ENCODE data around the gene CAMTA1.

The CAMTA1 gene

DNA sequence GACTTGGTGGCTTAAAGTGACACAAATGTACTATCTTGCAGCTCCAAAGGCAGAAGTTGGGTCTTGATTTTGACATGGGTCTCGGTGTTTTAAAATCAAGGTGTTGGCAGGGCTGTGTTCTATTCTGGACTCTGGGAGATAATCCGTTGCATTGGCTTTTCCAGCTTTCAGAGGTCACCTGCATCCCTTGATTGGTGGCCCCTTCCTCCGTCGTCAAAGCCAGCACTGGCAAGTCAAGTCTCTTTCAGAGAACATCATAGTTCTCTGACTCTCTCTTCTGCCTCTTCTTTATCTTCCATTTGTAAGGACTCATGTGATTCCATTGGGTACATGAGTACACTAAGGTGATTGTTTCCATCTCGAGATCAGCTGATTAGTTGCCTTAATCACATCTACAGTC is 172.1 kb downstream of the CAMTA1 start:
- Histone ChIP-seq H3K4me3 (ENCODE audit: low read length) (no peak overlapping the region), H3K9ac (ENCODE audit: low read depth, low read length) (no peak overlapping the region), H3K27ac (ENCODE audit: low read length) (no peak overlapping the region), H3K36me3 (ENCODE audit: insufficient read depth, low read depth, low read length) (no peaks in the 10 kb centered on the region), H3K4me1 (ENCODE audit: insufficient read depth, low read length) (peaks cover 14% of the 10 kb centered on the region; the same call in 1 of the 2 replicates), H3K27me3 (ENCODE audit: insufficient read depth, low read length) (no peaks in the 10 kb centered on the region), H3K9me3 (ENCODE audit: insufficient read depth, low read depth, low read length) (no peaks in the 10 kb centered on the region)

DNA sequence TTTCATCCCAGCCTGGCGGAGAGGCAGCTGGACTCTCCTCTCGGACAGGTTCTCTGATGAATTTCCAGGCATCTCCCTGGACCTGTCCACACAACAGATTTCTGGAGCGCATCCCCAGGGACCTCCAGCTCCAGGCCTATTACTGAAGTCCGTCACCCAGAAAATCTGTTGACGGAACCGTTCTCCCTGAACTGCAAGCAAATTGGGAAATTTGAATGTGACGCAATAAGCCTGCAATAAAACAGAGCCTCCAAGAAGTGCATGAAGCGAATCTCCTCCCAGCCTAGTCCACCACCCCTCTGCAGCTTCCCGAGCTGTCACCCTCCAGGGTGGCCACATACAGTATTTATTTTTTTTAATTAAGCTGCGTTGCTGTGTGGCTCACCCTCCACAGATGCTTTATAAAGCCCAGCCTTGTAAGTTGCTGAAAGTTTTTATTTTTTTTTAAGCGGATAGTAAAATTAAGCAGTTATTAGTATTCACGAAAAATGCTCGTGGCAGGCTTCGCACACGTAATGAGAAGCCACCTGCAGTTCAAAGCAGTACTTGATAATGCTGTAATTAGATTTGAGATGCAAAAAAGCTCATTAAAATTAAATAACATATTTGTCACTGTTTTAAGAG is 173.3 kb downstream of the CAMTA1 start:
- no peak overlapping the region for H3K9ac ChIP-seq (ENCODE audit: low read depth, low read length)
- H3K27ac ChIP-seq (ENCODE audit: low read length) = no peak overlapping the region
- no peaks in the 10 kb centered on the region for H3K27me3 ChIP-seq (ENCODE audit: insufficient read depth, low read length)
- H3K36me3 ChIP-seq (ENCODE audit: insufficient read depth, low read depth, low read length) = no peaks in the 10 kb centered on the region
- no peak overlapping the region for H3K4me3 ChIP-seq (ENCODE audit: low read length)
- no peaks in the 10 kb centered on the region for H3K9me3 ChIP-seq (ENCODE audit: insufficient read depth, low read depth, low read length)
- peaks cover 14% of the 10 kb centered on the region; the same call in 1 of the 2 replicates for H3K4me1 ChIP-seq (ENCODE audit: insufficient read depth, low read length)

DNA sequence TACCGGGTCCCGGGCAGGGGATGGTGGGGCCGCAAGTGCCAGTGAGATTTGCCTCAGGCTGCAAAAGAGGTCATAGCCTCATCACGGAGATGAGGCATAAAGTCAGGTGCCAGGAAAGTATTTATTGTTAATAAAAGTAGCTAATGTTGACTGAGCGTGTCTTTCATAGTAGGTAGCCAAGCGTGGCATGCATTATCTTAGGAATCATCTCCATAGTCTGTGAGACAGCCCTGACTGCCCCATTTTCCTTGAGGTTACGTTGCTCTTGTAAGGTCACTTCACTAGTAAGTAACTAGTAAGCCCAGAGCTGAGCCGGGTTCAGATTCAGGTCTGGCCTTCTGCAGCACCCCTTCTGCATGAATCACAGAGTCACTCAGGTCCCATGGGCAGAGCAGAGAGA is 174.2 kb downstream of the CAMTA1 start:
- no peaks in the 10 kb centered on the region for H3K27me3 ChIP-seq (ENCODE audit: insufficient read depth, low read length)
- H3K4me1 ChIP-seq (ENCODE audit: insufficient read depth, low read length) = peaks cover 14% of the 10 kb centered on the region; the same call in 1 of the 2 replicates
- H3K4me3 ChIP-seq (ENCODE audit: low read length) = no peak overlapping the region
- no peak overlapping the region for H3K27ac ChIP-seq (ENCODE audit: low read length)
- no peaks in the 10 kb centered on the region for H3K9me3 ChIP-seq (ENCODE audit: insufficient read depth, low read depth, low read length)
- no peaks in the 10 kb centered on the region for H3K36me3 ChIP-seq (ENCODE audit: insufficient read depth, low read depth, low read length)
- no peak overlapping the region for H3K9ac ChIP-seq (ENCODE audit: low read depth, low read length)

DNA sequence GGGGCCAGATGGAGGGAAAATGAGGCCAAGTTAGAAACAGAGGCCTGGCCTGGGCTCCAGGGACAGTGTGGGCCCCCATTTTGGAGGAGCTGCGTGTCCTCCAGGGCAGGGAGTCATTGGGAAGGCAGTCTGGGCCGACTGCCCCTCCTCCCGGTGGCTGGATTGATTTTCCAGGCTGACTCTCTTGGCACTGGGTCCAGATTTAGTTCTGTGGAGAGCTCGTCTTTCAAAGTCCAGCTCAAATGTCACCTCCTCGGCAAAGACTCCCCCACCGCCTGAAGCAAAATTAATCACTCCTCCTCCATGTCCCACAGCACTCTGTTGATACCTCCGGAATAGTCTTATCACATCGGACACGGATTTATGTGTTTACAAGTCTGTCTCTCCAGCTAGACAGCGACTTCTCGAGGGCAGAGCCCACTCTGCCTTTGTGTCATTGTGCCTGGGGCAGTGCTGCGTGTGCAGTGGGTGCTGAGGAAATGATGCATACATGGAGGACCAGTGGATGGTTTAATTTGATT is 175.1 kb downstream of the CAMTA1 start:
- no peaks in the 10 kb centered on the region for H3K27me3 ChIP-seq (ENCODE audit: insufficient read depth, low read length)
- H3K4me3 ChIP-seq (ENCODE audit: low read length) = no peak overlapping the region
- no peak overlapping the region for H3K27ac ChIP-seq (ENCODE audit: low read length)
- no peak overlapping the region for H3K9ac ChIP-seq (ENCODE audit: low read depth, low read length)
- H3K36me3 ChIP-seq (ENCODE audit: insufficient read depth, low read depth, low read length) = no peaks in the 10 kb centered on the region
- no peaks in the 10 kb centered on the region for H3K9me3 ChIP-seq (ENCODE audit: insufficient read depth, low read depth, low read length)
- peaks cover 14% of the 10 kb centered on the region; the same call in 1 of the 2 replicates for H3K4me1 ChIP-seq (ENCODE audit: insufficient read depth, low read length)

DNA sequence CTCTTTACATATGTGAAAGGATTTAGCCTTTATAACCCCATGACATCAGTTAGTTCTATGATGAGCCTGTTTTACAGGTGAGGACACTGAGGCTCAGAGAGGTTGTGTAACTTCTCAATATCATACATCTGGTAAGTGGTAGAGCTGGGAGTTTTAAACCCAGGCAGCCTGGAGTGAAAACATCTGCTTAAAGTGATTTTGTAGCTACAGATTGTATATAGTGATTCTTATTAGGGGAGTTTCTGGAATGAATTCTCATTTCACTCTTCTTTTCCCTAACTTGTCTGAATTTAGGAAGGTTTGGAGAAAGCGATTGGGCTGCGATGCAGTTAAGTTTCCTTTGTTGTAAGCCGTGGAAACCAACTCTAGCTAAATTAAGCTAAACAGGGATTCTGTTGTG is 175.6 kb downstream of the CAMTA1 start:
- H3K36me3 ChIP-seq (ENCODE audit: insufficient read depth, low read depth, low read length) = no peaks in the 10 kb centered on the region
- no peaks in the 10 kb centered on the region for H3K27me3 ChIP-seq (ENCODE audit: insufficient read depth, low read length)
- H3K9ac ChIP-seq (ENCODE audit: low read depth, low read length) = no peak overlapping the region
- H3K9me3 ChIP-seq (ENCODE audit: insufficient read depth, low read depth, low read length) = no peaks in the 10 kb centered on the region
- H3K4me1 ChIP-seq (ENCODE audit: insufficient read depth, low read length) = peaks cover 11% of the 10 kb centered on the region; the same call in 1 of the 2 replicates
- no peak overlapping the region for H3K4me3 ChIP-seq (ENCODE audit: low read length)
- no peak overlapping the region for H3K27ac ChIP-seq (ENCODE audit: low read length)

DNA sequence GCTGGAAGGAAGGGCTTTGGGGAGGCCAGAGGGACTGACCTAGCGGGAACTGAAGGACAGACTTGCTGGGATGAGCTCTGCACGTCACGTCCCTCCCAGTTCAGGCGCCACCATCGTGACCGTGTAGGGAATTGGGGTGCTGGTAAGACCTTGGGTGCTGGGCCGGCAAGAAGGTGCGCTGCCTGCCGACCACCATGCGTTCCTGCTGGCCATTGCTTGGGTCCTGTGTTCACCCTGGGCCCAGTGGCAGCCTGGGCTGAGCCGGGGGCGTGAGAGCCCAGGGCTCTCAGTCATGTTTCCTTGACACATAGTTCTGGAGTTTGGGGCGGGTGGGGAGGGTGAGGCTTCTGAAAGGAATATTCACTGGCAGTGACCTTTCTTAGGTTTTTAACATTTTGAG is 176.0 kb downstream of the CAMTA1 start:
- H3K36me3 ChIP-seq (ENCODE audit: insufficient read depth, low read depth, low read length) = no peaks in the 10 kb centered on the region
- no peak overlapping the region for H3K27ac ChIP-seq (ENCODE audit: low read length)
- no peaks in the 10 kb centered on the region for H3K27me3 ChIP-seq (ENCODE audit: insufficient read depth, low read length)
- H3K4me3 ChIP-seq (ENCODE audit: low read length) = peak overlapping the region; percentile 87
- no peaks in the 10 kb centered on the region for H3K9me3 ChIP-seq (ENCODE audit: insufficient read depth, low read depth, low read length)
- no peak overlapping the region; the same call in 1 of the 2 replicates for H3K9ac ChIP-seq (ENCODE audit: low read depth, low read length)
- H3K4me1 ChIP-seq (ENCODE audit: insufficient read depth, low read length) = peaks cover 6% of the 10 kb centered on the region; the same call in 1 of the 2 replicates

DNA sequence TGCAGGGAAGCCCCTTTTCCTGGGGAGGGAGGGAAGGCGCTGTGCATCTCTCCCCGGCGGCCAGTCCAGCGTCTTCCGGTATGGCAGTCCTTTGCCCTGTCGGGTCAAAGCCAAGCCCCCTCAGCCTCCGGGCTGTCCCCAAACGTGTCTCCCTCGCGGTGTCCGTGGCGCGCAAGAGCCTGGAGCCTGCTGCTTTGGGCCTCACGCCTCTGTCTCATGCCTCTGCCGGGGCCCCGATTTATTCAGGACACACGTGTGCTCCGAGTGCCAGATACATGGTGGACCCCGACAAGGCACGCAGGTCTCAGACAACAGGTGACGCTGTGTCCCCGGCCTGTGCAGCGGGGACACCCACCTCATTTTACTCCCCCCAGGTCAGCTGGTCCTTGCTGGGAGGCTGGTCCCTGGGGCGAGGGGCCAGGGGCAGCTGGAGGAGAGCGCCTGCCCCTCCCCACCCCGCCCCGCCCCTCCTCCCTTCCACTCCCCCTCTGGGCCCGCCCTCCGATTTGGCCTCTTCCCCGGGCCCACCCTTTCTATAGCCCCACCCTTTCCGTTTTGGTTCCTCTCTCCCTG is 176.7 kb downstream of the CAMTA1 start:
- H3K36me3 ChIP-seq (ENCODE audit: insufficient read depth, low read depth, low read length) = no peaks in the 10 kb centered on the region
- peaks cover 2% of the 10 kb centered on the region; the same call in 1 of the 2 replicates for H3K4me1 ChIP-seq (ENCODE audit: insufficient read depth, low read length)
- H3K4me3 ChIP-seq (ENCODE audit: low read length) = peak overlapping the region; percentile 87
- no peaks in the 10 kb centered on the region for H3K9me3 ChIP-seq (ENCODE audit: insufficient read depth, low read depth, low read length)
- H3K27ac ChIP-seq (ENCODE audit: low read length) = peak overlapping the region; percentile 13
- H3K9ac ChIP-seq (ENCODE audit: low read depth, low read length) = peak overlapping the region; percentile 61; the same call in 1 of the 2 replicates
- no peaks in the 10 kb centered on the region for H3K27me3 ChIP-seq (ENCODE audit: insufficient read depth, low read length)

DNA sequence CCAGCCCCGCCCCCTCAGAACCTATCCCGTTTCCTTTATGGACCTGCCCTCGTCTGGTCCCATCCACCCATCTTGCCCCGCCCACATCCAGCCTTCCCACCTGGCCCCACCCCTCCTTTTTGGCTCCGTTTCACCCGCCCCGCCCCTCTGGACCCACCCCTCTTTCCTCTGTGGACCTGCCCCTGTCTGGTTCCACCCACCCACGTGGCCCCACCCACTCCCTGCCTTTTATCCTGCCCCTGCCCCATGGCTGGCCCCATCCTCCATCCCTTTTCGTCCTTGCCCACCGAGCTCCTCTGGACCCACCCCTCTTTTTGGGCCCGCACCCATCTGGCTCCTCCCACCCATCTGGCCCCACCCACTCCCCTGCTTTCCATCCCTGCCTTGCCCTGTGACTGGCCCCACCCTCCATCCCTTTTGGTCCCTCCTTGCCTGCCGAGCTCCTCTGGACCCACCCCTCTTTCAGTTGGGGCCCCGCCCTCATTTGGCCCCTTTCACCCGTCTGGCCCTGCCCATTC is 177.3 kb downstream of the CAMTA1 start:
- Histone ChIP-seq H3K36me3 (ENCODE audit: insufficient read depth, low read depth, low read length) (no peaks in the 10 kb centered on the region), H3K9me3 (ENCODE audit: insufficient read depth, low read depth, low read length) (no peaks in the 10 kb centered on the region), H3K4me1 (ENCODE audit: insufficient read depth, low read length) (no peaks in the 10 kb centered on the region; the same call in 1 of the 2 replicates), H3K9ac (ENCODE audit: low read depth, low read length) (no peak overlapping the region), H3K27me3 (ENCODE audit: insufficient read depth, low read length) (no peaks in the 10 kb centered on the region), H3K27ac (ENCODE audit: low read length) (no peak overlapping the region), H3K4me3 (ENCODE audit: low read length) (no peak overlapping the region)

DNA sequence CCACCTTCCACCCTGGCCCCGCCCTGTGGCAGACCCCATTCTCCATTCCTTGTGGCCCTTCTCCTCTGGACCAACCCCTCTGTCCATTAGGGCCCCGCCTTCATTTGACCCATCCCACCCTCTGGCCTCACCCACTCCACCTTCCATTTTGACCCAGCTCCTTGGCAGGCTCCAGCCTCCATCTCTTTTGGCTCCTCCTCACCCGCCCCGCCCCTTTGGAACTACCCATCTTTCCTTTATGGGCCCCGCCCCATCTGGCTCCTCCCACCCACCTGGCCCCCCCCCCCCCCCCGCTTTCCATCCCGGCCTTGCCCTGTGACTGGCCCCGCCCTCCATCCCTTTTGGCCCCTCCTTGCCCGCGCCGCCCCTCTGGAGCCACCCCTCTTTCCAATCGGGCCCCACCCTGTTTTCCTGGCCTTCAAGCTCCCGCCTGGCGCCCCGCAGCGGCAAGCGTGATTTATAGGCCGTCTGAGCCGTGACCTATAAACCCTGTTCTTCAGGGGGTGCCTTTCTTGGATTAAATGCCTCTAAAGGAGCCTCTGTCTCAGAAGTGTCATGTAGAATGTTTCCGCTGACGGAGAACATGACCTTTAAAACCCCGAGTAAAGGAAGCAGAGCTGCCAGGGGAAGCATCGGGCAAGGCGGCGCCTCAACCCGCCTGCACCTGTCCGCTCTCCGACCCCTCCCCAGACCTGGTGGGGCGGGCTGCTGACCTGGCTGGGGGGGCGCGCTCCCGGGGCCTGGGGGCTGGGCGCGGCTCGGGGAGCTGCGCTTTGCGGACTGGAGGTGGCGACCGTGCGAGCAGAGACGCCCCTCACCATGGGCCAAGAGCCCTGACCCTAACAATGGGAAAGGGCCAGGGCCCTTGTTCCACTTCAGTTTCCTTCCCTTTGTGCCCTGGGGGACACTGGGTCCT is 178.0 kb downstream of the CAMTA1 start:
- H3K4me3 ChIP-seq (ENCODE audit: low read length) = peak overlapping the region; percentile 81
- no peaks in the 10 kb centered on the region for H3K36me3 ChIP-seq (ENCODE audit: insufficient read depth, low read depth, low read length)
- H3K27me3 ChIP-seq (ENCODE audit: insufficient read depth, low read length) = no peaks in the 10 kb centered on the region
- H3K9ac ChIP-seq (ENCODE audit: low read depth, low read length) = peak overlapping the region; percentile 54; the same call in 1 of the 2 replicates
- H3K27ac ChIP-seq (ENCODE audit: low read length) = no peak overlapping the region
- no peaks in the 10 kb centered on the region; the same call in 1 of the 2 replicates for H3K4me1 ChIP-seq (ENCODE audit: insufficient read depth, low read length)
- H3K9me3 ChIP-seq (ENCODE audit: insufficient read depth, low read depth, low read length) = no peaks in the 10 kb centered on the region

DNA sequence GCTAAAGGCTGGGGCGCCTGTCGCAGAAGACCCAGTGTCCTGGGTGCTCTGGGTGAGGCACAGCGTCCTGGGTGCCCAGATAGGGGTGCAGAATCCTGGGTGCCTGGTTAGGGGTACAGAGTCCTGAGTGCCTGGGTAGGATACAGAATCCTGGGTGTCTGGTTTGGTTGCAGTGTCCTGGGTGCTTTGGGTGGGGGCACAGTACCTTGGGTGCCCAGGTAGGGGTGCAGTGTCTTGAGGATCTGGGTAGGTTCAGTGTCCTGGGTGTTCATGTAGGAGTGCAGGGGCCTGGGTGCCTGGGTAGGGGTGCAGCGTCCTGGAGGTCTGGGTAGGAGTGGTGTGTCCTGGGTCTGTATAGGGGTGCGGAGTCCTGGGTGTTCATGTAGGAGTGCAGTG is 178.7 kb downstream of the CAMTA1 start:
- no peaks in the 10 kb centered on the region for H3K27me3 ChIP-seq (ENCODE audit: insufficient read depth, low read length)

More for the DNA sequence above, 178.7 kb downstream of the CAMTA1 start:
- Histone ChIP-seq H3K4me1 (ENCODE audit: insufficient read depth, low read length) (no peaks in the 10 kb centered on the region; the same call in 1 of the 2 replicates), H3K9me3 (ENCODE audit: insufficient read depth, low read depth, low read length) (no peaks in the 10 kb centered on the region), H3K36me3 (ENCODE audit: insufficient read depth, low read depth, low read length) (no peaks in the 10 kb centered on the region), H3K27ac (ENCODE audit: low read length) (no peak overlapping the region), H3K9ac (ENCODE audit: low read depth, low read length) (peak overlapping the region; percentile 54; the same call in 1 of the 2 replicates), H3K4me3 (ENCODE audit: low read length) (peak overlapping the region; percentile 81; the same call in 1 of the 2 replicates)
